GM13977 (cell line): ENCODE data around the gene TBC1D24.
A peak's percentile ranks its signal among the peaks of the same experiment; 100 is the strongest.
"Not testable (repeated sequence)": the region's sequence is repeated elsewhere in the genome, so short reads cannot be mapped to it uniquely, and the experiment has no call there.

Experiments
- DNase-seq: peaks from one replicate; pipeline ENCODE4 v3.0.0; 2012; ENCODE audit warnings: low spot score
- CTCF ChIP-seq: IDR thresholded peaks from 2 replicates; pipeline ENCODE4 v1.5.1; 2012; ENCODE audit warnings: mild to moderate bottlenecking, control low read depth; ENCODE audit not compliant: insufficient read depth; ENCODE audit errors: extremely low read depth, missing control alignments
- in situ Hi-C: fragments of 300-500 bp; cut with MboI; formaldehyde crosslinking; loops from one replicate; pipeline ENCODE4 v1.12.0; 2022; ENCODE audit warnings: low sequenced_read_pairs, low pct_unique_long_range_greater_than_20kb, mixed read lengths, inconsistent platforms; ENCODE audit not compliant: unreplicated experiment

TBC1D24 gene

DNA sequence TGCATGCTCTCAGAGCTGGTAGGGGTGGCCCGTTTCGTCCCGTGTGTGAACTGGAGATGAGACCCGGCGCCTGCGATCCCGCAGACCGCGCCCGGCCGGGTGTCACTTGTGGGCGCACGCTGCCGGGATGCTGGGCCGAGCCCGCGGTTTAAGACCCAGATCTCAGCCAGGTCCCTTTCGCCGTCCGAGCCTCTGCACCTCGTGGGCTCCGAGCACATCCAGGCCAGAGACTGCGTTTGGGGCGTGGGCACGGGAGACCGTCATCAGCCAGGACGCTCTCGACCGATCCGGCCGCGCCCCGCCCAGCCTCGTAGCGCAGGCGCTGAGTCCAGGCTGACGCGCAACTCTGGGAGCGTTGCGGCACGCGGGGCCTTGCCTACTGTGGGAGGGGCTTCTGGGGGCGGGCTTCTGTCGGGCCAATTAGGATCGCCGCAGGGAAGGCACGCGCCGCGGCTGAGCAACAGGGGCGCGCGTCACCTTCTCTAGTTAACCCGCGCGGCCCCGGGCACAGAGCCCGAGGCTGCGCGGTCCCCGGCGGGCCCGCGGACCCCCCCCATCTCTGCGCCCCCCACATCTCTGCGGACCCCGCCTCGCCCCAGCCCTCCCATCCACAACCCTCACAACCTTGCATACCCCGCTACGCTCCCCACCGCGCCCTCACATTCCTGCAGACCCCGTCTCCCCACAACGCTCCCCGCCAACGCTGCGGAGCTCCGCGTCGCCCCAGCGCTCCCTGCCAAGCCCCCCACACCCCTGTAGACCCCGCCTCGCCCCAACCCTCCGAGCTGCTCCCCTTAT lies 57.0 kb downstream of the TBC1D24 start:
- no peak for TF ChIP-seq CTCF
- in situ Hi-C loops: no loop called here
- DNase-seq: peak; percentile 99

DNA sequence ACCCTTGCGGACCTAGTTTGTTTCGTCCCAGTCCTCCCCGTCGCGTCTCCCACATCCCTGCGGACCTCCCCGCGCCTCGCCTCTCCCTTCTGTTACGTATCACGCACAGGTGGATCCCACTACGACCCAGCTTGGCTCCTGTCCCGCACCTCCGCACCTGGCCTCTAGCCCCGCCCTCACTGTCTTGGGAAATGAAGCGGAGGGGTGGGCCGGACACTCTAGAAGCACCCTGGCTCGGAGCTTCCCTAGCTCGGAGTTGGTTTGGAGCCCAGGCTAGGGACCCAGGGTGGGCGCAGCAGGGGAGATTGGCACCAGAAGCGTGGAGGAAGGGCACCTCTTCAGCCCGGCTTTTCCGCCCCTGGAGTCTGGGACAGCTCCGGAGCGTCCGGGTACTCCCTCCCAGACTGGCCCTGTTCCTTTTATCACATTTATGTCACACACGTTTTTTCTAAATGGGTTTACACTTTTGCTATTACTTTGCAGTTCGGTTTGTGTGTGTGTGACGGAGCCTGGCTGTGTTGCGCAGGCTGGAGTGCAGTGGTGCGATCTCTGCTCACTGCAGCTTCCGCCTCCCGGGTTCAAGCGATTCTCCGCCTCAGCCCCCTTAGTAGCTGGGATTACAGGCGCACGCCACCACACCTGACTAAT lies 57.7 kb downstream of the TBC1D24 start:
- peak; percentile 75 for DNase-seq
- no peak for TF ChIP-seq CTCF
- in situ Hi-C loops: no loop called here

- in situ Hi-C loops, DNase-seq: not testable (repeated sequence)
These were observed 58.3 kb downstream of the TBC1D24 start for GRCh38 chr16:2533142-2533755.

GRCh38 chr16:2533912-2534311 lies 59.0 kb downstream of the TBC1D24 start:
- DNase-seq: no peak
- in situ Hi-C loops: no loop called here
- no peak for TF ChIP-seq CTCF

- DNase-seq, in situ Hi-C loops: not testable (repeated sequence)
These were observed 59.4 kb downstream of the TBC1D24 start for GRCh38 chr16:2534335-2534734.

DNA sequence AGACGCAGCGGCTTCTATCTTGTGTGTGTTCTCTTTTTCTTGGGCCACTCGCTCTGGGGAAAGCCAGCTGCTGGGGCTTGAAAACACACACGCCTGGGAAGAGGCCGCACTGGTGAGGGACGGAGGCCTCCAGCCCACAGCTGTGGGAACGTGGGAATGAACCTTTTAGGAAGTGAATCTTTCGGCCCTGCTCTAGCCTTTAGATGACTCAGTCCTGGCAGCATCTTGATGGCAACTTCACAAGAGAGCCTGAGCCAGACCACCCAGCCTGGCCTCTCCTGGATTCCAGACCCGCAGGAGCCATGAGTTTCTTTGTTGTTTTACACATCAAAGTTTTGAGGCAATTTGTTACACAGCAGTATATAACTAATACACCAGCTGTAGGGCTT lies 60.7 kb downstream of the TBC1D24 start:
- DNase-seq: no peak
- in situ Hi-C loops: no loop called here

More for the DNA sequence above, 60.7 kb downstream of the TBC1D24 start:
- no peak for TF ChIP-seq CTCF
